A673 (cell line): Measurements from ENCODE around the gene ZBTB2.

Experiments
- CTCF ChIP-seq: fragments of 300-800, 200-600 bp; sonication (generic); conservative IDR thresholded peaks from 2 replicates; pipeline ENCODE4 v1.5.1; 2017; ENCODE audit warnings: low read depth, mild to moderate bottlenecking, antibody characterized with exemption, low read length, moderate library complexity, mixed read lengths
- EZH2 ChIP-seq: fragments of 200-600 bp; sonication (generic); IDR thresholded peaks from 2 replicates; pipeline ENCODE4 v1.6.1; 2017; ENCODE audit warnings: borderline replicate concordance, low read depth, mild to moderate bottlenecking, mixed read lengths, antibody characterized with exemption, low read length; ENCODE audit not compliant: poor library complexity, severe bottlenecking

DNA sequence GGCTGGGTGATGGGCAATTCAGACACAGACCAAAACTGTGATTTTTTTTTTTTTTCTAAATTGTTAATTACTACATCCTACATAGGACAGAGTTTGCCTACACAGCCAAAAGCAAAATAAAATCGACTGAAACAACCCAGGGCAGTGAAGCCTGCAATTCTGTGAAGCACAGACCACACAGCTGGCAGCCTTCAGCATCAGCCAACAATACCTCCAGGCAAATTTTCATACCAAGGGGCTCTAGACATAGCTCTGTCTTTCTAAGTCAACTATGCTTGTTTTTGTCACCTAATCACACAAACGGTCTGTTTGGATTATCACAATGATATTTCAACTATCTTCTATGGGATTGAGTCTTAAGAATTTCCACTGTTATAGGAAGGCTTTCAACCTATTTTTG, 43.0 kb upstream of the ZBTB2 start:
- TF ChIP-seq CTCF (no peak), EZH2 (no peak)
